Fibroblast of pulmonary artery (primary cell): Measurements from ENCODE around the gene RNF175.

Experiments used
- DNase-seq: peaks from one replicate; pipeline ENCODE4 v3.0.0-alpha.2; 2010; ENCODE audit warnings: low read depth
- H3K4me3 ChIP-seq: replicated peaks from 2 replicates; pipeline ENCODE4 v1.5.1; 2011; ENCODE audit warnings: low read depth, mild to moderate bottlenecking, control low read depth, low read length, moderate library complexity
- TF ChIP-seq, protein P1 (sequence below): IDR thresholded peaks from 2 replicates; pipeline ENCODE4 v1.5.1; 2011; ENCODE audit warnings: mild to moderate bottlenecking, control low read depth, low read length, inconsistent platforms; ENCODE audit errors: missing control alignments

RNF175 gene

DNA sequence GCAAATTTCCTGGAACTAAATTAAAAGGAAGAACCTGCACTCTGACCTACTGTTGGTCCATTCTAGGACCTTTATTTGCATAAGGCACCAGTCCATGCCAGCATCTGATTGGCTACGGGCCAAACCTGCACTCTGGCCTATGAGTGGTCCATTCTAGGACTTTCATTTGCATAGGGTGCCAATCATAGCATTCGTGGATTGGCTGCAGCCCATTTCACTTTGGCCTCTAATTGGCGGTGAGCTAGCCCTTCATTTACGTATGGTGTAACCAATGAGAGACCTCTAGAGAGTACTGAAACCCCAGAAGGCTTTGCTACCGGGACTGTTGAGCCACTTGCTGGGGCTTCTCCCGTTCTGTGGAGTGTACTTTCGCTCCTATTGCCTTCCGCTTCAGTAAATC is 6.1 kb upstream of the RNF175 start:
- DNase-seq: no peak
- no peak overlapping the region for H3K4me3 ChIP-seq
- TF ChIP-seq, protein P1, sequence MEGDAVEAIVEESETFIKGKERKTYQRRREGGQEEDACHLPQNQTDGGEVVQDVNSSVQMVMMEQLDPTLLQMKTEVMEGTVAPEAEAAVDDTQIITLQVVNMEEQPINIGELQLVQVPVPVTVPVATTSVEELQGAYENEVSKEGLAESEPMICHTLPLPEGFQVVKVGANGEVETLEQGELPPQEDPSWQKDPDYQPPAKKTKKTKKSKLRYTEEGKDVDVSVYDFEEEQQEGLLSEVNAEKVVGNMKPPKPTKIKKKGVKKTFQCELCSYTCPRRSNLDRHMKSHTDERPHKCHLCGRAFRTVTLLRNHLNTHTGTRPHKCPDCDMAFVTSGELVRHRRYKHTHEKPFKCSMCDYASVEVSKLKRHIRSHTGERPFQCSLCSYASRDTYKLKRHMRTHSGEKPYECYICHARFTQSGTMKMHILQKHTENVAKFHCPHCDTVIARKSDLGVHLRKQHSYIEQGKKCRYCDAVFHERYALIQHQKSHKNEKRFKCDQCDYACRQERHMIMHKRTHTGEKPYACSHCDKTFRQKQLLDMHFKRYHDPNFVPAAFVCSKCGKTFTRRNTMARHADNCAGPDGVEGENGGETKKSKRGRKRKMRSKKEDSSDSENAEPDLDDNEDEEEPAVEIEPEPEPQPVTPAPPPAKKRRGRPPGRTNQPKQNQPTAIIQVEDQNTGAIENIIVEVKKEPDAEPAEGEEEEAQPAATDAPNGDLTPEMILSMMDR: no peak

DNA sequence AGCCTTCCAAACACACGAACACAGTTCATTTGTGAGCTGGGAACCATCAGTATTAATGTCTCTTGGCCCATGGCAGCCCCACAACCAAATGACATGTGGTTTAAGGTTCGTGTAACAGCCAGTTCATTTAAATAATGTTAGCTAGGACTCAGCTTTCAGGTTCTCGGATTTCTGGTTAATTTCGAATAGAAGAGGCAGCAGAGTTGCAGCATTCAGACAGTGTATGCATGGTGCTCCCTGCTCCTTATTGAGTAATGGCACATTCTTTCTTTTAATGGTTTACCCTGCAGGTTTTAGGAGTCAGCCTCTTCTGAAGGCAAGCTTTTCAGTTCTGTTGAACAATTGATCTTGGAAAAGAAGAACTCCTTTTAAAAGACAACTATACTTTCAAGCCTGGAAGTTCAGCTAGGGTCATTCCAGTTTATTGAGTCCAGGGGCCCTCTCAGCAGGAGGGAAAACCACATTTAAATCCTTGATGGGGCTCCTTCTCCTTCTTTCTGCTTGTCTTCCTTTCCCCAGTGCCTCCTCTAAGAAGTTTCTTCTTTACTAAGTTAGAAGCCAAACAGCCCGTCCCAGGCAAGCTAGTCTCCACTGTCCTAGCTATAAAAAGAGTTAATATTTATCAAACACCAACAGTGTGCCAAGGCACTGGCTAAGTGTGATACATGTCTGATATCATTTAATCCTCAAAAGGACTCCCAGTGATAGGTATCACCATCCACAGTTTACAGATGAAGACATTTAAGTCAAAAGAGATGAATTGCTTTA is 5.0 kb upstream of the RNF175 start:
- H3K4me3 ChIP-seq: no peak overlapping the region
- no peak for DNase-seq
- TF ChIP-seq, protein P1: no peak

DNA sequence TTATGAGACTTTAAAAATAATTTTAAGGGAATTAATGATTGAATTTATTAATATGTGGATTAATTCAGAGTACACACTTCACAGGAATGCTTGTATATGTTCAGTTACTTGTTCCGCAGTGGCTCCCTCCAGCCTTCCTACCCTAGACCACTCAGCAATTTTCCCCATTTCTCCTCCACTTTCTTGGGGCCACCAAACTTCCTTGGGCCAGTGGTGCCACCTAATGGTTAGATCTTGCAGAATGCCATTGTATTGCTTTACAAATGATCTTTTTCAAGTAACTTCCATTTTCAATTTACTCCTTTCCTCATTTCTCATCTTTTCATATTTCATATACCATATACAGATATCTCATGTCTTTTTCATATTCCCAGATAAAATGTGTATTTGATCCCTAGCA is 3.6 kb upstream of the RNF175 start:
- TF ChIP-seq, protein P1: peak; percentile 11
- no peak overlapping the region for H3K4me3 ChIP-seq
- DNase-seq: no peak

DNA sequence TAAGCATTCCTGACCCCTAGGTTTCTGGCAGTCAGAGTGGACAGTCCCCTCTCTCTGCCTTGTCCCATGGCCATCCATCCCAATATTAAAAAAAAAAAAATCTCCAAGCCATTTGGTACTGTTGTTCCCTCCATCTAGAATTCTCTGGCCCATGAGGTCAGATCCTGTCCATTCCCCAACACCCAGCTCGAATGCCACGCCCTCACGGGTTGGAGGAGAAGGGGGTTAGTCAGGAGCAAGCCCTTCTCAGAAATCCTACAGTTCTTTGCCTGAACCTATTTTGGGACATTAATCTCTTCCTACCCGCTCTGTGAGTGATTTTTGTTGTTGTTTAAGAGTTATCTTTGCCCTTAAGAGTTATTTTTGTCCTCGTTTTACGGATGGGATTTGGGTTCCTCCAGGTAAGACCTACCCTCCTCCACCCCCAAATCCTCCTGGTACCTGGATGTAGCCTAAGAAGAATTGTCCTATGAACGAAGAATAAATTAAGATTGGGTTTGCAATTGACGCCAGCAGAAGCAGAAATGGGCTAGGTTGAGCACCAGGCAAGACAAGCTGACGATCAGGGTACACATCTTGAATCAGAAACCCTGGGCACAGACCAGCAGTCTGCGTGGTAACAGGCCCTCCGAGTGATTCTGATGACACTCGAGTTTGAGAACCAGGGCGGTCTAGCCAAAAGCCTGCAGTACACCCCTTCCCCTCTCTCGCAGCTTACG is 977 bp downstream of the RNF175 start:
- TF ChIP-seq, protein P1: no peak
- no peak for DNase-seq
- H3K4me3 ChIP-seq: no peak overlapping the region

DNA sequence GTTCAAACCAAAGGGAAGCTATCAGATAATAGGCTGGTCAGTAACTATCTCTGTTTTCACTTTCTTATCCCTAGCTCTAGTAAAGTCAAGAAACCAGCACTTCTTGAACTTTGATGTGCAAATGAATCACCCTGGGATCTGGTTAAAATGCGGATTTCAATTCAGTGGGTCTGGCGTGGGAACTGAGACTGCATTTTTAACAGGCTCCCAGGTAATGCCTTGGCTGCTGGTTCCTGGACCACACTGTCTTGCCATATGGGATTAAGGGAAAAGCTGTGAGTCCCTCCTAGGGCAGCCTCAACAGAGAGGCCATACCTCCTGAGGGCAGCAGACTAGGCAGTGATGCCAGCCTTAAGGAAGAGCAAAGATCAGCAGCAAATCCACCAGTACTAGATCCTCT is 1.7 kb downstream of the RNF175 start:
- no peak overlapping the region for H3K4me3 ChIP-seq
- TF ChIP-seq, protein P1: no peak
- no peak for DNase-seq

DNA sequence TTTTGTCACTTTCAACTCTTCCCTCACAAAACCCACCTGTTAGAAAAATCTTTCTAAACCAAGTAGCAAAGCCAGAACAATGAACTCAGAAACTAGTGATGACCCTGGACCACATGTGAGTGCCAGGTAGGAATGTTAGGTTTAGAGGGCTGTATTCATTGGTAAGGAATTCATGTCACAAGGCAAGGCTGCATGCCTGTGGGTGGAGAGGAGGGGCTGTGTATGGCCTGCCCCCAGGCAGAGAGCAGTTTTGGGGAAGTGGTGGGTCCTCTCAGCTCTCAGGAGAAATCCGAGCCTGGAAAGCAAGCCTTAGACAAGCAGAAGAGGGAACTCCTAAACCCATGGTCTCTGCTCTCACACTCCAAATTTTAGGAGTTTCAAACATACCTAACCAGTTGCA is 2.4 kb downstream of the RNF175 start:
- TF ChIP-seq, protein P1: no peak
- DNase-seq: no peak
- H3K4me3 ChIP-seq: no peak overlapping the region
